Vagina (tissue), 2 donors: ENCODE measurements around the gene VDAC1.

ENCODE experiments used
- POLR2A ChIP-seq, 2 donors: fragments of 450-650 bp; IDR thresholded peaks; one replicate each; pipeline ENCODE4 v1.6.1; 2017; ENCODE audit warnings: antibody characterized with exemption in 2 of 2, mild to moderate bottlenecking in 2 of 2, moderate library complexity in 2 of 2
- POLR2AphosphoS5 ChIP-seq, 2 donors: sonication (generic); formaldehyde crosslinking; IDR thresholded peaks; one replicate each; pipeline ENCODE4 v1.9.0; 2017; ENCODE audit warnings: antibody characterized with exemption in 2 of 2, mild to moderate bottlenecking in 2 of 2, low read depth in 1 of 2; ENCODE audit not compliant: insufficient read depth in 1 of 2
- TF ChIP-seq, protein P1 (sequence below), 3 experiments: fragments of 450-650 bp in 2 of 3; fragments of 200-600 bp in 1 of 3; sonication (generic) in 1 of 3; IDR thresholded peaks; one replicate each; pipeline ENCODE4 v1.5.1; 2017 to 2019; ENCODE audit warnings: antibody characterized with exemption in 3 of 3, mild to moderate bottlenecking in 2 of 3, moderate library complexity in 2 of 3

DNA sequence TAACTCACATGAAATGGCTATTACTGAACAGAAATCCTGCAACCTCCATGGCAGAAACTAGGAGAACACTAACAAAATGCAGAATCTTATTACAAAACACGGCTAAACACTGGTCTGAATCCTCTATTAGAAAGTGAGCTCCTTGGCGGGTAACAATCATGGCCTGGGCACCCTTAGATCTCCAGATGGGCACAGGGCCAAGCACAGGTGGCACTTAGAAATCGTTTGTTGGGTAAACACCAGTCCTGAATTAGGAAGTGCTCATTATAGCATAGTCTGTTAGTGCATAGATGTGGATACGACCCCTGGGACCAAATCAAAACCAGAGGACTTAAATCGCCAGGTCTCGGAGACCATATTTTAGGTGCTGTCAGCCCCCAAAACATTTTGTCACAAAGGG is 14.4 kb downstream of the VDAC1 start:
- TF ChIP-seq, protein P1, sequence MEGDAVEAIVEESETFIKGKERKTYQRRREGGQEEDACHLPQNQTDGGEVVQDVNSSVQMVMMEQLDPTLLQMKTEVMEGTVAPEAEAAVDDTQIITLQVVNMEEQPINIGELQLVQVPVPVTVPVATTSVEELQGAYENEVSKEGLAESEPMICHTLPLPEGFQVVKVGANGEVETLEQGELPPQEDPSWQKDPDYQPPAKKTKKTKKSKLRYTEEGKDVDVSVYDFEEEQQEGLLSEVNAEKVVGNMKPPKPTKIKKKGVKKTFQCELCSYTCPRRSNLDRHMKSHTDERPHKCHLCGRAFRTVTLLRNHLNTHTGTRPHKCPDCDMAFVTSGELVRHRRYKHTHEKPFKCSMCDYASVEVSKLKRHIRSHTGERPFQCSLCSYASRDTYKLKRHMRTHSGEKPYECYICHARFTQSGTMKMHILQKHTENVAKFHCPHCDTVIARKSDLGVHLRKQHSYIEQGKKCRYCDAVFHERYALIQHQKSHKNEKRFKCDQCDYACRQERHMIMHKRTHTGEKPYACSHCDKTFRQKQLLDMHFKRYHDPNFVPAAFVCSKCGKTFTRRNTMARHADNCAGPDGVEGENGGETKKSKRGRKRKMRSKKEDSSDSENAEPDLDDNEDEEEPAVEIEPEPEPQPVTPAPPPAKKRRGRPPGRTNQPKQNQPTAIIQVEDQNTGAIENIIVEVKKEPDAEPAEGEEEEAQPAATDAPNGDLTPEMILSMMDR (IDR thresholded peaks at IDR 0.05): no peak
- TF ChIP-seq POLR2A (IDR thresholded peaks at IDR 0.05): no peak
- no peak for TF ChIP-seq POLR2AphosphoS5 (IDR thresholded peaks at IDR 0.05; ENCODE audit: insufficient read depth in 1 of 2, low read depth in 1 of 2)
